Testis (tissue), 2 donors: ENCODE results near the gene GRIN2C.

Experiments
- POLR2A ChIP-seq: fragments of 450-650 bp; IDR thresholded peaks from one replicate; pipeline ENCODE4 v1.6.1; 2017; ENCODE audit warnings: antibody characterized with exemption, mild to moderate bottlenecking, moderate library complexity
- TF ChIP-seq, protein P1 (sequence below), 3 experiments: fragments of 450-650 bp in 2 of 3; fragments of 200-600 bp in 1 of 3; sonication (generic) in 1 of 3; IDR thresholded peaks; one replicate each; pipeline ENCODE4 v1.5.1; 2016 to 2019; ENCODE audit warnings: antibody characterized with exemption in 3 of 3, mild to moderate bottlenecking in 2 of 3, moderate library complexity in 1 of 3

DNA sequence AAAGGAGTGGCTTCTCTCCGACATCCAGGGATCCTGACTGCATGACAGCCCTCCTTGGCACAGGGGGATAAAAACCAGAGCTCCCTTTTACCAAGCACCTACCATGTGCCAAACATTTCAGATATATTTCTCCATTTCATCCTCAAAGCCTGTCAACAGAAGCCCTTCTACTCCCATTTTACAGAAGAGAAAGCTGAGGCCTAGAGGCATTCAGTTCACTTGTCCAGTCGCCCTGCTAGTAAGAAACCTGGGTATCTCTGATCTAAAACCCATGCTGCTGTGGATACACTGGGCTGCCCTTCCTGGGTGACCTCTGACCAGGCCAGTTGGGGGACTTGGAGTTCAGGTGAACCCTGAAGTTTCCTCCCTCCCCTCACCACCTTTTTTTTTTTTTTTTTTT lies 19.0 kb upstream of the GRIN2C start:
- TF ChIP-seq, protein P1, sequence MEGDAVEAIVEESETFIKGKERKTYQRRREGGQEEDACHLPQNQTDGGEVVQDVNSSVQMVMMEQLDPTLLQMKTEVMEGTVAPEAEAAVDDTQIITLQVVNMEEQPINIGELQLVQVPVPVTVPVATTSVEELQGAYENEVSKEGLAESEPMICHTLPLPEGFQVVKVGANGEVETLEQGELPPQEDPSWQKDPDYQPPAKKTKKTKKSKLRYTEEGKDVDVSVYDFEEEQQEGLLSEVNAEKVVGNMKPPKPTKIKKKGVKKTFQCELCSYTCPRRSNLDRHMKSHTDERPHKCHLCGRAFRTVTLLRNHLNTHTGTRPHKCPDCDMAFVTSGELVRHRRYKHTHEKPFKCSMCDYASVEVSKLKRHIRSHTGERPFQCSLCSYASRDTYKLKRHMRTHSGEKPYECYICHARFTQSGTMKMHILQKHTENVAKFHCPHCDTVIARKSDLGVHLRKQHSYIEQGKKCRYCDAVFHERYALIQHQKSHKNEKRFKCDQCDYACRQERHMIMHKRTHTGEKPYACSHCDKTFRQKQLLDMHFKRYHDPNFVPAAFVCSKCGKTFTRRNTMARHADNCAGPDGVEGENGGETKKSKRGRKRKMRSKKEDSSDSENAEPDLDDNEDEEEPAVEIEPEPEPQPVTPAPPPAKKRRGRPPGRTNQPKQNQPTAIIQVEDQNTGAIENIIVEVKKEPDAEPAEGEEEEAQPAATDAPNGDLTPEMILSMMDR (IDR thresholded peaks at IDR 0.05) = no peak
- no peak for TF ChIP-seq POLR2A
